Left ventricle myocardium inferior (tissue), 1 donor: ENCODE data around the gene ACHE. TPM values are rescaled to one million over a fixed set of nuclear protein-coding genes. Genes with fewer than 3 reads are reported as not detected.
"Not testable (repeated sequence)": the region's sequence is repeated elsewhere in the genome, so short reads cannot be mapped to it uniquely, and the experiment has no call there.

Experiments
- DNase-seq: peaks from one replicate; pipeline ENCODE4 v3.0.0-alpha.2; 2020
- H3K27ac ChIP-seq: fragments of 200-600 bp; replicated peaks from 2 replicates; pipeline ENCODE4 v1.8.0; 2021
- H3K27me3 ChIP-seq: fragments of 200-600 bp; 2 replicates; pipeline ENCODE4 v1.8.0; 2021; ENCODE audit warnings: low read depth
- H3K36me3 ChIP-seq: fragments of 200-600 bp; 2 replicates; pipeline ENCODE4 v1.8.0; 2021
- H3K4me1 ChIP-seq: fragments of 200-600 bp; 2 replicates; pipeline ENCODE4 v1.8.0; 2021
- H3K4me3 ChIP-seq: fragments of 200-600 bp; 2 replicates; pipeline ENCODE4 v1.8.0; 2021; ENCODE audit warnings: mild to moderate bottlenecking, moderate library complexity
- H3K9me3 ChIP-seq: fragments of 200-600 bp; replicated peaks from 2 replicates; pipeline ENCODE4 v1.8.0; 2021
- CTCF ChIP-seq: fragments of 200-600 bp; IDR thresholded peaks from 2 replicates; pipeline ENCODE4 v1.8.0; 2021; ENCODE audit warnings: antibody characterized with exemption, mild to moderate bottlenecking, borderline replicate concordance
- intact Hi-C: fragments of 100-400 bp; cut with micrococcal nuclease; formaldehyde crosslinking; loops from one replicate; pipeline ENCODE4 v1.11.0; 2022
- long read RNA-seq: library from polyadenylated mRNA; unstranded; transcript quantifications from one replicate; pipeline ENCODE4 v2.0.0, GENCODE V29; 2021
- total RNA-seq: library from RNA; stranded (reverse); fragmentation: NEBNext Ultra II Directional; extraction: Animal tissue kit (Norgen Biotek cat#: 25700); gene quantifications from one replicate; pipeline ENCODE4 v1.2.1, GENCODE V29; 2021
- donor health status: DM: no; HTN: yes; CAD: no; lungs with severe emphysema.

Gene ACHE
- total RNA-seq, result 0.49 TPM
- long read RNA-seq, result 0 reads

- no peaks in the 10 kb centered on the region for H3K36me3 ChIP-seq
- H3K27me3 ChIP-seq, result peaks cover 84% of the 10 kb centered on the region
- no peaks in the 10 kb centered on the region for H3K9me3 ChIP-seq
- no peak for TF ChIP-seq CTCF
- peak within 1 kb of the TSS; percentile 52 for H3K27ac ChIP-seq
- H3K4me1 ChIP-seq, result peaks cover 39% of the 10 kb centered on the region
- peak within 1 kb of the TSS; percentile 65 for H3K4me3 ChIP-seq
- intact Hi-C loops, result loop anchor here (5.0 kb wide), 1 partner anchor 162 kb away; no protein-coding TSS in a partner anchor
- DNase-seq, result no peak
These were observed at the start of gene ACHE for GRCh38 chr7:100895701-100895955. ACHE (minus strand) TSS chr7:100895888; CDS start chr7:100894232, 1,656 bp downstream.

GRCh38 chr7:100944138-100944537 is 48.5 kb upstream of the ACHE start:
- intact Hi-C loops, result no loop called here
- DNase-seq, result no peak
- H3K4me3 ChIP-seq, result no peak overlapping the region
- no peak for TF ChIP-seq CTCF
- peaks cover 65% of the 10 kb centered on the region for H3K27me3 ChIP-seq
- no peaks in the 10 kb centered on the region for H3K4me1 ChIP-seq
- H3K27ac ChIP-seq, result no peak overlapping the region
- H3K9me3 ChIP-seq, result peaks cover 26% of the 10 kb centered on the region
- H3K36me3 ChIP-seq, result no peaks in the 10 kb centered on the region

- no peaks in the 10 kb centered on the region for H3K36me3 ChIP-seq
- DNase-seq, result no peak
- peaks cover 62% of the 10 kb centered on the region for H3K27me3 ChIP-seq
- peaks cover 29% of the 10 kb centered on the region for H3K9me3 ChIP-seq
- intact Hi-C loops, result no loop called here
- no peak overlapping the region for H3K27ac ChIP-seq
- no peak for TF ChIP-seq CTCF
- no peak overlapping the region for H3K4me3 ChIP-seq
- H3K4me1 ChIP-seq, result no peaks in the 10 kb centered on the region
These were observed 48.0 kb upstream of the ACHE start for GRCh38 chr7:100943693-100944092.

GRCh38 chr7:100942045-100942774 is 46.5 kb upstream of the ACHE start:
- peaks cover 29% of the 10 kb centered on the region for H3K9me3 ChIP-seq
- H3K27ac ChIP-seq, result no peak overlapping the region
- peaks cover 49% of the 10 kb centered on the region for H3K27me3 ChIP-seq
- intact Hi-C loops, result no loop called here
- no peak overlapping the region for H3K4me3 ChIP-seq
- no peak for TF ChIP-seq CTCF
- no peaks in the 10 kb centered on the region for H3K4me1 ChIP-seq
- DNase-seq, result no peak
- H3K36me3 ChIP-seq, result no peaks in the 10 kb centered on the region

- H3K27ac ChIP-seq, DNase-seq, intact Hi-C loops, H3K4me3 ChIP-seq, H3K36me3 ChIP-seq, H3K4me1 ChIP-seq: not testable (repeated sequence)
- Histone ChIP-seq H3K9me3 (peaks cover 36% of the 10 kb centered on the region), H3K27me3 (peaks cover 12% of the 10 kb centered on the region)
These were observed 40.5 kb upstream of the ACHE start for GRCh38 chr7:100936167-100936566.

- H3K4me1 ChIP-seq, H3K27me3 ChIP-seq, intact Hi-C loops, H3K27ac ChIP-seq, H3K36me3 ChIP-seq, DNase-seq, H3K4me3 ChIP-seq: not testable (repeated sequence)
- peaks cover 28% of the 10 kb centered on the region for H3K9me3 ChIP-seq
These were observed 39.7 kb upstream of the ACHE start for GRCh38 chr7:100935381-100935780.
